Vagina (tissue), 2 donors: ENCODE results near the gene DDA1. TPM values are rescaled to one million over a fixed set of nuclear protein-coding genes. Genes with fewer than 3 reads are reported as not detected.

Source experiments
- DNase-seq, 2 donors: peaks; one replicate each; pipeline ENCODE4 v3.0.0-alpha.2; 2017; ENCODE audit errors: extremely low spot score in 2 of 2
- H3K27ac ChIP-seq: fragments of 200-600 bp; sonication (generic); one replicate; pipeline ENCODE4 v1.5.1; 2019
- H3K27me3 ChIP-seq: fragments of 200-600 bp; sonication (generic); one replicate; pipeline ENCODE4 v1.5.1; 2019
- H3K36me3 ChIP-seq, 2 donors: fragments of 200-600 bp; sonication (generic); one replicate each; pipeline ENCODE4 v1.5.1; 2017 to 2019
- H3K4me1 ChIP-seq: fragments of 200-600 bp; sonication (generic); one replicate; pipeline ENCODE4 v1.5.1; 2019
- H3K4me3 ChIP-seq, 2 donors: fragments of 200-600 bp; sonication (generic); 1 replicate in 1 of 2; 2 replicates in 1 of 2; pipeline ENCODE4 v1.5.1; 2016 to 2019
- H3K9me3 ChIP-seq: fragments of 200-600 bp; sonication (generic); one replicate; pipeline ENCODE4 v1.5.1; 2019
- POLR2A ChIP-seq, 2 donors: fragments of 450-650 bp; IDR thresholded peaks; one replicate each; pipeline ENCODE4 v1.6.1; 2017; ENCODE audit warnings: antibody characterized with exemption in 2 of 2, mild to moderate bottlenecking in 2 of 2, moderate library complexity in 2 of 2
- POLR2AphosphoS5 ChIP-seq, 2 donors: sonication (generic); formaldehyde crosslinking; IDR thresholded peaks; one replicate each; pipeline ENCODE4 v1.9.0; 2017; ENCODE audit warnings: antibody characterized with exemption in 2 of 2, mild to moderate bottlenecking in 2 of 2, low read depth in 1 of 2; ENCODE audit not compliant: insufficient read depth in 1 of 2
- intact Hi-C: fragments of 100-400 bp; cut with DNase I; formaldehyde crosslinking; loops from one replicate; pipeline ENCODE4 v1.15.1; 2023
- total RNA-seq: library from RNA; depleted of rRNA; stranded (reverse); fragments of >200 nt; gene quantifications from one replicate; pipeline ENCODE4 v1.2.3, GENCODE V29; 2016
- TF ChIP-seq, protein P1 (sequence below), 3 experiments: fragments of 450-650 bp in 2 of 3; fragments of 200-600 bp in 1 of 3; sonication (generic) in 1 of 3; IDR thresholded peaks; one replicate each; pipeline ENCODE4 v1.5.1; 2017 to 2019; ENCODE audit warnings: antibody characterized with exemption in 3 of 3, mild to moderate bottlenecking in 2 of 3, moderate library complexity in 2 of 3

The DDA1 gene
- total RNA-seq, 1 donor from 2014 or later, result 12.0 TPM

DNA sequence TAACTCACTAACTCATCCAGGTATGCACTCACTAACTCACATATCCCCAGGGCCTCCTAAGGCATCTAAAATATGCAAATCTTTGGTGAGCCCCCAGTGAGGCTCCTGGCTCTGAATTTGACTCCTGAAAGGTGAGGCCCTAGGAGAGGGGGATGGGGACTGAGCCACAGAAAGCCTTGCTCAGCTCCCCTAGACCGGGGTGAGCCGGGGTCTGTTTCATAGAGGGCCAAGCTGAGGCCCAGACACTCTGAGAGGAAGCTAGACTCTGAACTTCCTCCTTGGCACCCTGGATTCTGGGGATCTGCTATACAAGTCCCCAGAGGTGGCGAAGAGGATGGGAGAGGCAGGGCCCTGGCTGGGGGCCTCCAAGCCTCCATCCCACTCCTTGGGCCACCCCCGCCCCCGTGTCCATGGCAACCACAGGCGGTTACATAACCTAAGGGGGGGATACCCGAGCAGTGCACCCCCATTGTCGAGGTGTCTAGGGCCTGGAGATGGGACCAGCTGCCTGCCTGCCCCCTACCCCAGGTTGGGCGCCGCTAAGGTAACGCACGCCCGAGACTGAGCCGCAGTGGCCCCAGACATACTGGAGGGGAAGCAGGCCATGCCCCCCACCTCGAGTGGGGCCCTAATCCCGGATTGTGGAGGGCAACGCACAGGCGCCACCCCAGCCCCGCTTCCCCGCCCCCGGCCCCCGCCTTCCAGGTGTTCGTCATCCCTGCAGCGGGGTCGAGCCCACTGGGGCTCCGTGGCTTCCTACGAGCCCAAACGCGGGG lies 6.8 kb upstream of the DDA1 start:
- Histone ChIP-seq H3K36me3 (peaks cover 0 to 7% of the 10 kb centered on the region in 2 donors), H3K9me3 (no peaks in the 10 kb centered on the region), H3K4me1 (peaks cover 48% of the 10 kb centered on the region), H3K27me3 (no peaks in the 10 kb centered on the region), H3K4me3 (peak overlapping the region; percentile 60 to 89), H3K27ac (peak overlapping the region; percentile 92)
- intact Hi-C loops, result no loop called here
- no peak for DNase-seq
- TF ChIP-seq POLR2AphosphoS5 (IDR thresholded peaks at IDR 0.05; ENCODE audit: insufficient read depth in 1 of 2, low read depth in 1 of 2) (no peak), POLR2A (IDR thresholded peaks at IDR 0.05) (no peak)
- TF ChIP-seq, protein P1, sequence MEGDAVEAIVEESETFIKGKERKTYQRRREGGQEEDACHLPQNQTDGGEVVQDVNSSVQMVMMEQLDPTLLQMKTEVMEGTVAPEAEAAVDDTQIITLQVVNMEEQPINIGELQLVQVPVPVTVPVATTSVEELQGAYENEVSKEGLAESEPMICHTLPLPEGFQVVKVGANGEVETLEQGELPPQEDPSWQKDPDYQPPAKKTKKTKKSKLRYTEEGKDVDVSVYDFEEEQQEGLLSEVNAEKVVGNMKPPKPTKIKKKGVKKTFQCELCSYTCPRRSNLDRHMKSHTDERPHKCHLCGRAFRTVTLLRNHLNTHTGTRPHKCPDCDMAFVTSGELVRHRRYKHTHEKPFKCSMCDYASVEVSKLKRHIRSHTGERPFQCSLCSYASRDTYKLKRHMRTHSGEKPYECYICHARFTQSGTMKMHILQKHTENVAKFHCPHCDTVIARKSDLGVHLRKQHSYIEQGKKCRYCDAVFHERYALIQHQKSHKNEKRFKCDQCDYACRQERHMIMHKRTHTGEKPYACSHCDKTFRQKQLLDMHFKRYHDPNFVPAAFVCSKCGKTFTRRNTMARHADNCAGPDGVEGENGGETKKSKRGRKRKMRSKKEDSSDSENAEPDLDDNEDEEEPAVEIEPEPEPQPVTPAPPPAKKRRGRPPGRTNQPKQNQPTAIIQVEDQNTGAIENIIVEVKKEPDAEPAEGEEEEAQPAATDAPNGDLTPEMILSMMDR (IDR thresholded peaks at IDR 0.05), result no peak

DNA sequence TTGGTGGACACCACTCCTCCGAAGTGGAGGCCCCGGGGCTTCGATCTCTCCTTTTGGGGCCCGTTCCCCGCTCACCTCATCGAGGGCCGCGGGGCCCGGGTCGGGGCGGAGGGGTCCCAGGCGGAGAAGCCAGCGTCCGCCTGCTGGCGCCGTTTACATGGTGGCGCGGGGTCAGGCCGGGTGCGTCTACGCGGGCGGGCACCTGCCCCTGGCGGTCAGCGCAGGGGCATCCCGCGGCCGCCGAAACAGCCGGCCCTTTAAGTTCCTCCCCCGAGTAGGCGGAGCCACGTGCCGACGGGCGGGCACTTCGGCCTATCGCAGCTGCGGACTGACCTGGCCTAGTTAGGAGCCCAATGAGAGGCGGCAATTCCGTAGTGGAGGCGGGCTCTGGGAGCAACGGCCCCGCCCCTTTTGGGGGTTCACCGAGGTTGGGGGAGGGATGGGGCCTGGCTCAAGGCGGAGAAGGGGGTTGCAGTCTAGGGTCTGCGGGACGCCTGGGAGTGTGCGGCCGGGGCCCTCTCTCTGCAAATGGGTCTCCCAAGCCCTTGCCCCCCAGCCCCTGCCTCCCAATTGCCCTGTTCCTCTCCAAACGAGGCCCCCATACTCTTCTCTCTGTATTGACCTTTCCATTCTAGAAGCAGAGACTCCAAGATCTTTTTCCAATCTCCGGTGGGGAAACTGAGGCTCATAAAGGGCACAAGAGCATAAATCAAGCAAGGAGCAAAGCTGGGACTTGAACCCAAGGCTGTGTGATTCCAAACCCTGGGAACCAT lies 6.0 kb upstream of the DDA1 start, which contains the start of gene ABHD8:
TSS of gene ABHD8 (minus strand) at position 259 of the 773 bp plus-strand sequence. CDS start 1,809 bp downstream, outside the sequence.
- intact Hi-C loops, result no loop called here
- no peaks in the 10 kb centered on the region for H3K27me3 ChIP-seq
- peak within 1 kb of the TSS; percentile 92 for H3K27ac ChIP-seq
- H3K36me3 ChIP-seq, result peaks cover 0 to 2% of the 10 kb centered on the region in 2 donors
- H3K4me3 ChIP-seq, result peak within 1 kb of the TSS; percentile 60 to 89
- H3K9me3 ChIP-seq, result no peaks in the 10 kb centered on the region
- DNase-seq, result peak in 1 of 2 donors; percentile 97
- TF ChIP-seq, protein P1 (IDR thresholded peaks at IDR 0.05), result peak; percentile 33 to 71 (median 51)
- peak; percentile 38 to 64 for TF ChIP-seq POLR2AphosphoS5 (IDR thresholded peaks at IDR 0.05; ENCODE audit: insufficient read depth in 1 of 2, low read depth in 1 of 2)
- peak in 1 of 2 donors; percentile 49 for TF ChIP-seq POLR2A (IDR thresholded peaks at IDR 0.05)
- H3K4me1 ChIP-seq, result peaks cover 51% of the 10 kb centered on the region

DNA sequence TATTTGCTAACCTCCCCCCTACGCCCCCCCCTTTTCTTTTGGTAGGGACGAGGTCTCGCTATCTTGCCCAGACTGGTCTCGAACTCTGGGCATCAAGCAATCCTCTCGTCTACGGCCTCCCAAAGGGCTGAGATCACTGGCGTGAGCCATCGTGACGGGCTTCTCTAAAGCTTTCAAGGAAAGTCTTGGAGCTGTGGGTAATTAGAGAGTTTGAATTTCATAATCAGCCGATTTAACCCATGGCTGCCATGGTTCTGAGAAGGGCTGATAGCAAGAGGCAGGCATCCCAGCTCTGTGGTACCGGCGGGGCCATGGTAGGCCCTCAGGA lies 5.5 kb upstream of the DDA1 start:
- Histone ChIP-seq H3K27ac (peak overlapping the region; percentile 92), H3K36me3 (no peaks in the 10 kb centered on the region), H3K9me3 (no peaks in the 10 kb centered on the region), H3K27me3 (no peaks in the 10 kb centered on the region), H3K4me1 (peaks cover 51% of the 10 kb centered on the region), H3K4me3 (peak overlapping the region in 1 of 2 donors; percentile 89)
- no peak for DNase-seq
- intact Hi-C loops, result no loop called here
- TF ChIP-seq, protein P1 (IDR thresholded peaks at IDR 0.05), result no peak
- TF ChIP-seq POLR2A (IDR thresholded peaks at IDR 0.05) (no peak), POLR2AphosphoS5 (IDR thresholded peaks at IDR 0.05; ENCODE audit: insufficient read depth in 1 of 2, low read depth in 1 of 2) (no peak)

DNA sequence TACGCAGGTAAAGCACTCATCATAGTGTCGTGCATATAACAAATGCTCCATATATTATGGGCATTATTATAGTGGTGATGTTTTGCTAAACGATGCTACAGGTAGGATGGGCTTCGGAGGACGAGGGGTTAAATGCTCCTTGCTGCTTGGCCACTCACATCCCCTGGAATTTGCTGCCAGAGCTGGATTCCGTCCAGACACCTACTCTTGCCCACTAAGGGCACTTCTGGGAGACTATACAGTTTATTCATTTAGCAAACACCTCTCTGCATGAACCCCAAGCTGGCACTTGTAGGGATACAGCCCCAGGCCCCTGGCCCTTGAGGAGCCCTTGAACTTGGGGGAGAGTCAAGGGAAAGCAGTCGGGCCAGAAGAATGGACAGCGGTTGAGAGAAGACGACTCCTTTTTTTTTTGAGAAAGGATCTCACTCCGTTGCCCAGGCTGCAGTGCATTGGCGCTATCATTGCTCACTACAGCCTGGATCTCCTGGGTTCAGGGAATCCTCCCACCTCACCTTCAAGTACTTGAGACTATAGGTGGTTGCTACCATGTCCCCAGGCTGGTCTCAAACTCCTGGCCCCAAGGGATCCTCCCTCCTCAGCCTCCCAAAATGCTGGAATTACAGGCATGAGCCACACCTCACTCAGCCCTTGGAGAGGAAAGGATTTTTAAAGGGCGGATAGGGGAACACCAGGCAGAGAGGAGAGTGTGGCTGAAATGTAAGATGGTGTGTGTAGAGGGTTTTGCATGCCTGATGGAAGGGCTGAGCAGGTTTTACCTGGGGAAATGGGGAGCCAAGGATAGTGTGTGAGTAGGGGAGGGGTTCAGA lies 4.8 kb upstream of the DDA1 start:
- H3K27me3 ChIP-seq, result no peaks in the 10 kb centered on the region
- intact Hi-C loops, result no loop called here
- peak overlapping the region; percentile 92 for H3K27ac ChIP-seq
- no peak for TF ChIP-seq POLR2A (IDR thresholded peaks at IDR 0.05)
- TF ChIP-seq, protein P1 (IDR thresholded peaks at IDR 0.05), result no peak
- TF ChIP-seq POLR2AphosphoS5 (IDR thresholded peaks at IDR 0.05; ENCODE audit: insufficient read depth in 1 of 2, low read depth in 1 of 2), result no peak
- peak overlapping the region in 1 of 2 donors; percentile 69 for H3K4me3 ChIP-seq
- H3K9me3 ChIP-seq, result no peaks in the 10 kb centered on the region
- no peak for DNase-seq
- no peaks in the 10 kb centered on the region for H3K36me3 ChIP-seq
- H3K4me1 ChIP-seq, result peaks cover 51% of the 10 kb centered on the region
